ENCODE measurements around the gene ASB14.

DNA sequence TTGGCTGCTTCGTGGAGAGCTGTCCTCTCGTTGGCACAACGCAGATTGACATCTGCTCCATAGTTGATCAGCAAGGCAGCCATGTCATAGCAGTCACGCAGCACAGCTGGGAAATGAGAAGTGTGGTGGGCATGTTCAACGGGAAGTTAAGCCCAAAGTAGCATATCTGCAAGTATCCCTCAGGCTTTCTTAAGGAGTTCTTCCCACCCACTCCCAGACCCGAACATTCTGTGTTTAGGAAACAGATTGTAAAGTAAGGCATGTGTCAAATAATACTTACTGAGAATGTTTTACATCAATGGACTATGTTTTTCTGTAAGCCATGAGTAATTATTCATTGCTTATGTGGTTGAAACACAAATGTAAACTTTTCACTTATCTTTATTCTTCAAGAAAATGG is 9.2 kb downstream of the ASB14 start:
- TF ChIP-seq, protein P1, sequence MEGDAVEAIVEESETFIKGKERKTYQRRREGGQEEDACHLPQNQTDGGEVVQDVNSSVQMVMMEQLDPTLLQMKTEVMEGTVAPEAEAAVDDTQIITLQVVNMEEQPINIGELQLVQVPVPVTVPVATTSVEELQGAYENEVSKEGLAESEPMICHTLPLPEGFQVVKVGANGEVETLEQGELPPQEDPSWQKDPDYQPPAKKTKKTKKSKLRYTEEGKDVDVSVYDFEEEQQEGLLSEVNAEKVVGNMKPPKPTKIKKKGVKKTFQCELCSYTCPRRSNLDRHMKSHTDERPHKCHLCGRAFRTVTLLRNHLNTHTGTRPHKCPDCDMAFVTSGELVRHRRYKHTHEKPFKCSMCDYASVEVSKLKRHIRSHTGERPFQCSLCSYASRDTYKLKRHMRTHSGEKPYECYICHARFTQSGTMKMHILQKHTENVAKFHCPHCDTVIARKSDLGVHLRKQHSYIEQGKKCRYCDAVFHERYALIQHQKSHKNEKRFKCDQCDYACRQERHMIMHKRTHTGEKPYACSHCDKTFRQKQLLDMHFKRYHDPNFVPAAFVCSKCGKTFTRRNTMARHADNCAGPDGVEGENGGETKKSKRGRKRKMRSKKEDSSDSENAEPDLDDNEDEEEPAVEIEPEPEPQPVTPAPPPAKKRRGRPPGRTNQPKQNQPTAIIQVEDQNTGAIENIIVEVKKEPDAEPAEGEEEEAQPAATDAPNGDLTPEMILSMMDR (IDR thresholded peaks at IDR 0.05), result no peak
- no peak for TF ChIP-seq POLR2A (IDR thresholded peaks at IDR 0.05)
